DMS 273 (cell line): ENCODE measurements around the gene DHRS2.
"Not testable (repeated sequence)": the region's sequence is repeated elsewhere in the genome, so short reads cannot be mapped to it uniquely, and the experiment has no call there.

Experiments used
- DNase-seq: peaks from one replicate; lab custom pipeline; 2025; ENCODE audit not compliant: unreplicated experiment; lab: John Stamatoyannopoulos, UW

DHRS2 gene

DNA sequence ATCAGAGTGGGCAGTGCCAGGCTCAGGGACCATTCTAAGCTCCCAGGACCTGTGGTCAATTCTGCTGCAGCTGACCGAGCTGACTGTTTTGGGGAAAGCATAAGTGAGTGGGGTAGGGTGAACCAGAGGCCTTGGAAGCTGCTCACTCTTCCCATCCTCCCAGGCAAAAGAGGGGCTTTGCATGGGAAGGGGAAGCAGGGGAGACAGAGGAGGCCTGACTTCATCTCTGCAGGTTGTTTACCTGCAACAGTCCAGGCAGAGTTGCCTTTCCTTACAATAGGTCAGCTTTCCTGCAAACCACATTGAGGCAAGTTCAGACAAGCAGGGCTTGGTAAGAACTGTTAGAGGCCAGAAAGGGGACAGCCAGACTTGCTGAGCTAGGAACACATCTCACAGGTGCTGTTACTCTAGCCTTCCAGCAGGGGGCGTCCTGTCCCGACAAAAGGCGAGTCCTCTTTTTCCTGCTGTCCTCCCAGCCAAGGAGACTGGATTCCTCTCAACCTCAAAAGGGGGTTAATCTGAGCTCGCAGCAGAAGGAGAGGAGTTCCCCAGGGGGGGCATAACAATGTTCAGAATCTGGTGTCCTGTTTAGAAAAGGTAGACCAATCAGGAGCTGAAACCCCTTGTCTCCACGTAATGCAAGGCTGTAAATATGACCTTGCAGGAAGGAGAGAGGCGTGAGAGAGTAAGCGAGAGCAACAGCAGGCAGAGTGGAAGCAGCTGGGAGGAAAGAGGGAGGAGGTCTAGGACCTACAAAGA, 4.3 kb upstream of the DHRS2 start:
- peak; percentile 93 for DNase-seq

DNA sequence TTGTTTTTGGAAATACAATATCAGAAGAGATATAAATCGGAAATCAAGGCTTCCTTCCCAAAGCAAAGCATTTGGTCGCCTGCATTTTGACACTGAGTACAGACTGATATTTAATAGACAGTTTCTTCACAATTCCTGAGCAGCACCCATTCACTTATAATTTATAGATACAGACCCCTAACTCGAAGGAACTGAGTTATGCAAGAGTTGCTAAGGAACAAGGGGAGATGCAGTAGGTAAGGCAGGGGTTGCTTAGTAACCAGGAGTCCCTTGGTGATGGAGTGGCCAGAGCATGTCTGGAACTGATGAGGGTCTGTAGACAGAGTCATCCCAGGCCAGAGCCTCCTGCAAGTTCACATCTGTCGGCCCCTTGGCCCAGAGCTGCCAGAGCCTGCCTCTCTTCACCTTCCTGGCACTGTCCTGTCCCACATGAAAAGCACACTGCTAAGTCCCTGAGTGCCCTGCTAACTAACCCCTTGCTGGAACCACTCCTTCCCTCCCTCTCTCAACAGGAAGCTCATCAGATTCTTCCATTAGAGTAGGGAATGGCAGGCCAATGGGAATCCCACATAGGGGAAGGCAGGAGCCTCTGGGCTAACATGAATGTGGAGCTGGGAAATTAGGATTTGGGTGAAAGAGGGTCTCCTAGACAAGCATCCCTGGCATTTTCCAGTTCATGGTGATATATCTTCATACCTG, 3.6 kb upstream of the DHRS2 start:
- DNase-seq, result peak; percentile 55

DNA sequence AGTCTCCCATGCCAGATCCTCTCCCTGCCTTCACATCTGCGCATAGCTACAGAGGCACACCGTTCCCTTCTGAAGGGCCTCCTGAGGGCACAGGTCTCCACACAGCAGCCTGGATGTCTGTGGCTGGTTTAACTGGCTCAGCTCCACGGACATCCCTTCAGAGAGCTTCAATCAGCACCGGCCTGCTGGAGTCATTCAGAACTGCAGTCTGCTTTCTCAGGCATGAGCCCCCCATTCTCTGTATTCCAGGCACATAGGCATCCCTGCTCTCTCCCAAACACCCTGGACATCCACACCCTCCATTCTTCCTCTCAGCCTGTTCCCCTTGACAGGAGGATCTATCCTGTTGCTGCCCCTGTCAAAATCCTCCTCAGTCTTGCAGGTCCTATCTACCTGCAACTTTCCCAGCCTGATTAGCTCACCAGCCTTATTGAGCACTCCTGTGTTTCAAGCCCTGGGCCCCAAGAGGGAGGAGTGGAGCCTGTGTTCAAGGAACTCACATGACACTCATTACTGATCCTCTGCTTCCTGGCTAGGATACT, 2.9 kb upstream of the DHRS2 start:
- DNase-seq, result peak; percentile 45

DNA sequence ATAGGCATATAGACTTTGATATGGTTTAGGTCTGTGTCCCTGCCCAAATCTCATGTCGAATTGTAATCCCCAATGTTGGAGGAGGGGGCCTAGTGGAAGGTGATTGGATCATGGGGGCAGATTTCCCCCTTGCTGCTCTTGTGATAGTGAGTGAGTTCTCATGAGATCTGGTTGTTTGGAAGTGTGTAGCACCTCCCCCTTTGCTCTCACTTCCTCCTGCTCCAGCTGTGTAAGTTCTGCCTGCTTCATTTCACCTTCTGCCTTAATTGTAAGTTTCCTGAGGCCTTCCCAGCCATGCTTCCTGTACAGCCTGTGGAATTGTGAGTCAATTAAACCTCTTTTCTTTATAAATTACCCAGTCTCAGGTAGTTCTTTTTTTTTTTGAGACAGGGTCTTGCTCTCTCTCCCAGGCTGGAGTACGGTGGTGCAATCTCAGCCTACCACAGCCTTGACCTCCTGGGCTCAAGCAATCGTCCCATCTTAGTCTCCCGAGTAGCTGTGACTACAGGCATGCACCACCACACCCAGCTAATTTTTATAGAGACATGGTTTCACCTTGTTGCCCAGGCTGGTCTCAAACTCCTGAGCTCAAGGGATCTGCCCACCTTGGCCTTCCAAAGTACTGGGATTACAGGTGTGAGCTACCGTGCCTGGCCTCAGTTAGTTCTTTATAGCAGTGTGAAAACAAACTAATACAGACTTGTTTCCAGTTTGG, 1.3 kb upstream of the DHRS2 start:
- not testable (repeated sequence) for DNase-seq

DNA sequence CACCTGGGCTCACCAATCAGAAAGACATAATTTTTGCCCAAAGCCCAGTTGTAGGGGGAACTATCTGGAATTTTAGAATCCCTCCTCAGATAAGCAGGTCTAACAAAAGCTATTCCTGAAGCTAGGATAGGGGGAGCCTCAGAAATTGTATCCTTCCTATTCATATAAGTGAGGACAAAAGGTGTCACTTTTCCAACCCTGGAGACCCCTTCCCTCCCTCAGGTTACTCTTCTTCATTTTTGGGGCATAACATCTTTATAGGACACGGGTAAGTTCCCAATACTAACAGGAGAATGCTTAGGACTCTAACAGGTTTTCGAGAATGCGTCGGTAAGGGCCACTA, 1.1 kb downstream of the DHRS2 start:
- not testable (repeated sequence) for DNase-seq

DNA sequence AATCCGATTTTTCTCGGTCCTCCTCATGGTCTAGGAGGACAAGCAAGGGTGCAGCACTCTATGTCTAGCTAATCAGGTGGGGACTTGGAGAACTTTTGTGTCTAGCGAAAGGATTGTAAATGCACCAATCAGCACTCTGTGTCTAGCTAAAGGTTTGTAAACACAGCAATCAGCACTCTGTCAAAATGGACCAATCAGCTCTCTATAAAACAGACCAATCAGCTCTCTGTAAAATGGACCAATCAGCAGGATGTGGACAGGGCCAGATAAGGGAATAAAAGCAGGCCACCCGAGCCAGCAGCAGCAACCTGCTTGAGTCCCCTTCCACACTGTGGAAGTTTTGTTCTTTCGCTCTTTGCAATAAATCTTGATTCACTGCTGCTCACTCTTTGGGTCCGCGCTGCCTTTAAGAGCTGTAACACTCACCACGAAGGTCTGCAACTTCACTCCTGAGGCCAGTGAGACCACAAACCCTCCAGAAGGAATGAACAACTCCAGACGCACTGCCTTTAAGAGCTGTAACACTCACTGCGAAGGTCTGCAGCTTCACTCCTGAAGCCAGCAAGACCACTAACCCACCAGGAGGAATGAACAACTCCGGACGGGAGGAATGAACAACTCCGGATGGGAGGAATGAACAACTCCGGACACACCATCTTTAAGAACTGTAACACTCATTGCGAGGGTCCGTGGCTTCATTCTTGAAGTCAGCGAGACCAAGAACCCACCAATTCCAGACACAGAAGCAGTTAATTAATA, 1.7 kb downstream of the DHRS2 start:
- DNase-seq, result not testable (repeated sequence)

DNA sequence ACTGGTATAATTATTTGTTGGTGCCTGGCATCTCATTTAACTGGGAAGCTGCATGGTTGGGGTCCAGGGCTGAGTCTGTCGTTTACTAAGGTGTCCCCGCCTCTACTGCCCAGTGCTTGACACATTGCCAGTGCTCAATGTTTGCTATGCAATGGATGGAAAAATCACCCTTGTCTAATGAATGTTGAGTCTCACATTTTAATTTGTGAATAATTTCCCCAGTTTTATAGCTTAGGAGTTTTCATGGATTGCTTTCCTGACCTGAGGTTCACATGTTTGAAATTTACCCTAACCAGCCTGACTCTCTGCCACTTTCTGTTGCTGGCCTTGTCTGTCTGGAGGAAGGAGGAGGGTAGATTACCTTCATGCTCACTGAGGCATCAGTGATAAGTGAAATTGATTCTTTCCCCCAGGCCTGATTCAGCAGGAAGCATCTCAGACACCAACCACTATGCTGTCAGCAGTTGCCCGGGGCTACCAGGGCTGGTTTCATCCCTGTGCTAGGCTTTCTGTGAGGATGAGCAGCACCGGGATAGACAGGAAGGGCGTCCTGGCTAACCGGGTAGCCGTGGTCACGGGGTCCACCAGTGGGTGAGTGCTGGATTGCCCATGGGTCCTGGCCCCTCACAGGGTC, 2.4 kb downstream of the DHRS2 start:
- DNase-seq, result no peak

DNA sequence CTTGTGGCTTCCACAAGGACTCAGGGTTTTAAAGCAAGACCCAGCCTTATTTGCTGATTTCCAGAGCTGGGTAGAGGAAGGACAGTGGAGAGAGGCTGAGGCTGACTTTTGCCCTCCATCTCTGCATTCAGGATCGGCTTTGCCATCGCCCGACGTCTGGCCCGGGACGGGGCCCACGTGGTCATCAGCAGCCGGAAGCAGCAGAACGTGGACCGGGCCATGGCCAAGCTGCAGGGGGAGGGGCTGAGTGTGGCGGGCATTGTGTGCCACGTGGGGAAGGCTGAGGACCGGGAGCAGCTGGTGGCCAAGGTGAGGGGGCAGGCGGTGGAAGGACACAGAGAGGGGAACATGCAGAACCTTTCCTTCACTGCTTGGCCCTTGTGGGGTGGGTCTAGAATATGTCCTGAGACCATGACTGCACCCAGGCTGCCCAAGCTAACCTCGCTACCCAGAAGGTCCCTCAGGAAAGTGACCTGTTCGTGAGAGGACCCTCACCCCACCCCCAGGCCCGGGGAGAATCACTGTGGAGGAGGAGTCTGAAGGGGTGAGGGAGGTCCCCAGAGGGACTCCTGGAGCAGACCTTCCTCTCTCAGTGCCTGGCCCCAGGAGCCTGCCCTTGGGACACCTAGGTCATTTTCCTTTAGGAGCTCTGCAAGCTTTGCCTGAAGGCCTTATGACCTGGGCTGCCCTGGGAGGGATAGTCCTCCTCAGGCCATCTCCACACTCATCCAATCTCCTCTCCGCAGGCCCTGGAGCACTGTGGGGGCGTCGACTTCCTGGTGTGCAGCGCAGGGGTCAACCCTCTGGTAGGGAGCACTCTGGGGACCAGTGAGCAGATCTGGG, 3.1 kb downstream of the DHRS2 start:
- DNase-seq, result no peak

DNA sequence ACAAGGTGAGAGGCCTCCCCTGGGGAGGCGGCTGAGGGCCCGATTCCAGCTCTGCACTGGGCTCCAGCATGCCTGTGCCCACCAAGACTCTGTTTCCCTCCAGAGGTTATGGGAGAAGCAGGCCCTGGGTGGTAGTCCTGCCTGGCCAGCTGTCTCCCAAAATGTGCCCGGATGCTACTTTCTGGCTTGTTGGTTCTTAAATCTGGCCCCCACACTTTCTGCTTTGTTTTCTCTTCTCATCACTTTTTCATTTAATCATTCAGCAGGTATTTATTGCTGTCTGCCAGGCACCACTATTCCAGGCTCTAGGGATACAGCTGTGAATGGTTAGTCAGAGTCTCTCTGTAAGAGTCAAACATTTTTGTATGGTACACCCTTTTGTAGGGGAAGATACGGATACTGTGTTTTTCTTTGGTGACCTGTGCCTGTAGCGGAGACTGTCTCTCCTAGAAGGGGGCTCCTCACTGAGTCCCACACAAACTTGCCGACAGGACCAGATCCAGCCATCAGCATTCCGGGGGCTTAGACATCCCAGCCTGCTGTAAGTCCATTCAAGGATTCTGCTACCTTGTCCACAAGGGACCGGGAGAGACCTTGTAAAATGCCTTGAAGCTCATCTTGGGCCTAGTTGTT, 3.8 kb downstream of the DHRS2 start:
- DNase-seq, result no peak

DNA sequence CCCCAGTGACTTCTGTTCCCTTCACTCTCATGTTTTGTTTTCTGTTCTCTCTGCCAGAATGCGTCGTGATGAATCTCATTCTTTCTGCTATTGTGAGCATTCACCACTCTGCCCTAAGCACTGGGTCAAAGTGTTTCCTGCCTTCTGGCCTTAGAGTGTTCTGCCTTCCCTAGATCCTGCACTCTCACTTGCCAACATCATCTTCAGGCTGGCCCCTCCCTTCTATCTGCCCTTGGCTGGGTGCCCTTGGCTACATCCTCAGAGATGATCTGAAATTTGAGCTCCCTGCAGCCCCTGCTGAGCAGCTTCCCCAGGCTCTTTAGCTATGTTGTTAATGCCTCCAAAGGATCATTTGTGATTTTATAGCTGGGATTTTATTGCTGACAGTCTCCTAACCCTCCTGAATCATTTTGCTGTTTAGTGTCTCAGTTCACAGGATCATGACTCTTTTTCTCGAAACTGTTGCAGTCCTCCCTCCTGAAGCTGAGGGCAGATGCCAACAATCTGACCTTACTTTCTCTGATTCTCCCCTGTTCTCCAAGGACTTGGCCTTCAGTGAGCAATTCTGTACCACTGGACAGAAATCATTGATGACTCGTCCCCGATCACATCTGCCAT, 4.5 kb downstream of the DHRS2 start:
- DNase-seq, result peak; percentile 87

DNA sequence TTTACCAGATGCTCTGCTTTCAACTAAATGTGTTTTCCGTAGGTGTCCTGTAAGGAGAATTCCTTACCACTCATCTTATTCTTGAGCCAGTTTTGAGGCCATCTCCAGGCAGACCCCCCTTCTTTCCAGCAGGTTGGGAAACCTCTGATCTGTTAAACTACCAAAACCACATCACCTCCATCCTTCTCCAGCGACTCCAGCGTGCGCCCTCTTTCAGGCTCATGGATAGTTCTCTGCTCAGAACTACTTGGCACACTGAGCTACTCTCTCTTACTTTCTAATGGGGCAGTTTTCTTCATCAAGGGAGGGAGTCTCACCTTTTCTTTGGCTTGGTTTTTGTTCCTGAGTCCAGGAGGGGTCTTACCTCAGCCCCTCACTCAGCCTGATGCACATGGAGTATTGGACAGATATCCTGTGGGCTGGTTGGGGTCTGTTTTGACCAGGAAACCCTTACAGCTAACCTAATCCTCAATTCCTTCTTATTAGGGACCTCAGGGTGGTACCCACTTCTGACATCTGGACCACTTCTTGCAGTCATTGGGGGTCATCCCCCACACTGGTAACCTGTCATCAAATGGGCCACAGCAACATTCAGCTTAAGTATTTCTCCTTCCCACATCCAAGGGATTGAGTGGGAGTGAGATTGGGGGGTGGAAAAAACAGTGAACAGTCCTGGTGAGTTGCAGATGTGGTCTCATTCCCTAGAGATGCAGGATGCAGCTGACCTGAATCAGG, 5.2 kb downstream of the DHRS2 start:
- no peak for DNase-seq

DNA sequence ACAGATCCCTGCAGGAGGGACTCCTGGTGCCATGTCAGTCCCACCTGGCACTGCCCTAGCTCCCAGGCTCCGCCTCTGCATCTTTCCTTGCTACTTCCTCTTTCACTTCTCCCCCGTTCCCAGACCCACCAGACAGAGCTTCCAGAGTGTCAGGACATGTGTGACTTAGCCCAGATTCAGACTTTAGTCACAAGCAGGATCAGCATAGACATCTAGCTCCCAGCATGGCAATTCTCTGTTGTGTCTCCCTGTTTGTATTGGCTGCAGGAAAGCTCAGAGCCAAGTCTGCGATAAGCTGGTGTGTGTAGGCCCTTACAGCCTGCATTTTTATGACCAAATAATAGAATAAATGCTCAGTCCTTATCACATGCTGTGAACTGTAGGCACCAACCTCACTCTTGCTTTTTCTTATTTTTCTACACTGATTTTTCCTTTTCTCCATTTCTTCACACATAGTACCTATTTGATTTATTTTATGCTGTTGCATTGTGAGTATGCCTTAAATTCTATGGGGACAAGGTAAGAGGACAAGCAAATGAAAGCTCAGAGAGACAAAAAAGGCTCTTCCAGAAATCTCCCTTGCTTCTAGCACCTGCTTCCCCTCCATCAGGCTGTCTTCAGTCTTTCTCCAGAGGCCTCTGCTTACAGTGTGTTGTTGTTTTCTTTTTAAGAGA, 5.9 kb downstream of the DHRS2 start:
- no peak for DNase-seq

DNA sequence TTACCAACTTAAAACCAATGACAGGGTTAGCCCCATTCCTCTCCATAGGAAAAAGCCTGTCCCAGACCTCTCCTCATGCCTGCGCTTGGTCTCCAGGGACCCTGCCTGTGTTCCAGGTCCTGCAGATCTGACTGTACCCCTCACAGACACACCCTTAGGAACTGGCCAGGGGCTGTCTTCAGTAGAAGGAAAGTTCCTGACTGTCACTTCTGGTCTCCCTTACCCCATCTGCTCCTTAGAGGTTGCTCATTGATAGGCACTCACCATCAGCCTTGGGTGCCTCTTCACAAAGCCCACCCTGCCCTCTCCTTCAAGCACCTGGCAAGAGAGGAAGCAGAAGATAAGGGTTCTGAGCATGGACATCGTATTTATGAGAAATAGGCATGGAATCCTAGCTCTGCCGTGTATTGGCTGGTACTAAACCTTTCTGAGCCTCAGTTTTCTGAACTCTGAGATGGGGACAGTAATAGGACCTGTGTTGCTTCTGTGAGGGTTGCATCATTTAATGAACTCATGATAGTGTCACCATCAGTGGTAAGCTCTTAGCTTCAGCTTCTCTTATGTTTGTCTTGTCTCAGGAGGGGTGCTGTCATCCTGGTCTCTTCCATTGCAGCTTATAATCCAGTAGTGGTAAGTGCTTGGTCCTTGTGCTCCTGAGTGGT, 7.5 kb downstream of the DHRS2 start:
- no peak for DNase-seq

DNA sequence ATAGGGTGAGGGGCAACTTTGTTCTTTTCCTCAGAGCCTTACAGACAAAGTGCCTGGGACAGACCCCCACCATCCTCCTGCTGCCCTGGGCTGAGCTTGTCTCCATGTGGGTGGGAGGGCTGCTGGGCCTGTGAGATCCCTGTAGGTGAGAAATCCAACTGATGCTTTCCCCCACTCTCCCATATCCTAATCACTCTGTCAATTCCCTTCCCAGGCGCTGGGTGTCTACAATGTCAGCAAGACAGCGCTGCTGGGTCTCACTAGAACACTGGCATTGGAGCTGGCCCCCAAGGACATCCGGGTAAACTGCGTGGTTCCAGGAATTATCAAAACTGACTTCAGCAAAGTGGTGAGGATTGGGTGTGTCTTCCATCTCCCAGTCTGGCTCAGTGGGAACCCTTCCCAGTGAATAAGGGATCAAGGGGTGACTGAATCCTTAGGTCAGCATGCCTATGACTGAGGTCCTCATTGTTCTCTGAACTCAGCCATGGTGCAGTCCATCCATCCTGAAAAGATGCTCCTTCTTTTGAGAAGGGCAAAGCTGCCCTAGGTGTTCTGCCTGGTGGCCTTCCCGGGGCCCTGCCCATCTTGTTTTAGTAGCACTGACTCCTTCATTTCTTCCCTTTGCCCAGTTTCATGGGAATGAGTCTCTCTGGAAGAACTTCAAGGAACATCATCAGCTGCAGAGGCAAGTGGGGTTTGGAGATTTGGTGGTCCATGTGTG, 8.2 kb downstream of the DHRS2 start:
- DNase-seq, result no peak

DNA sequence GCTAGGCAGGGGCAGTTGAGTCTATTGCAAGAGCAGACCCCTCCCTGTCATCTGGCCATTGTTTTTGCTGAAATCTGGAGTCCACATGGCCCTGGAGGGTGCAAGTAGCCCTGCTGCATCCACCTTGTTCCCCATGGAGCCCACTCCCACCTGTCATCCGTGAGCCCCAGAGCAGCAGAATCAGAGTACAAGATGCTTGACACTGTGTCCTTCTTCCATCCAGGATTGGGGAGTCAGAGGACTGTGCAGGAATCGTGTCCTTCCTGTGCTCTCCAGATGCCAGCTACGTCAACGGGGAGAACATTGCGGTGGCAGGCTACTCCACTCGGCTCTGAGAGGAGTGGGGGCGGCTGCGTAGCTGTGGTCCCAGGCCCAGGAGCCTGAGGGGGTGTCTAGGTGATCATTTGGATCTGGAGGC, 8.8 kb downstream of the DHRS2 start:
- no peak for DNase-seq

DNA sequence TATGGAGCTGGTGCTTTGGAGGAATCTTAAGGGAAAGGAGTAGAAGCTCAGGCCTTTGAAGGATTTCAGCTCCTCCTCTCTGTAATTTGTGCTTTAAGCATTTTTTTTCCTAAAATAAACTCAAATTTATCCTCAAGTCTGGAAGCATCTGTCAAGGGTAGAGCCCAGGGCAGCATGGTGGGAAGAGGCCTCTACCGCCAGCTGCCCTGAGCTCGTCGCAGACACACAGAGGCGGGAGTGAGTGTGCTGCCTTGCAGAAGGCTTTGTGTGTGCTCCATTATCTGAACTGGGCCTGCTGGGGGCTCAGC, 9.3 kb downstream of the DHRS2 start:
- no peak for DNase-seq
